Sigmoid colon (tissue), 7 donors: ENCODE results near the gene MYRF. TPM values are rescaled to one million over a fixed set of nuclear protein-coding genes. Genes with fewer than 3 reads are reported as not detected.

Experiments
- DNase-seq: peaks from one replicate; pipeline ENCODE4 v3.0.0-alpha.2; 2019
- H3K27ac ChIP-seq, 4 donors: fragments of 200-600 bp; sonication (generic); one replicate each; pipeline ENCODE4 v1.5.1; 2016 to 2019; ENCODE audit warnings: mild to moderate bottlenecking in 1 of 4
- H3K27me3 ChIP-seq, 3 donors: fragments of 200-600 bp; sonication (generic); one replicate each; pipeline ENCODE4 v1.5.1; 2019; ENCODE audit warnings: mild to moderate bottlenecking in 1 of 3
- H3K36me3 ChIP-seq, 4 donors: fragments of 200-600 bp; sonication (generic); one replicate each; pipeline ENCODE4 v1.5.1; 2016 to 2019
- H3K4me1 ChIP-seq, 4 donors: fragments of 200-600 bp; sonication (generic); one replicate each; pipeline ENCODE4 v1.5.1; 2017 to 2019
- H3K4me3 ChIP-seq, 4 donors: fragments of 200-600 bp; sonication (generic); one replicate each; pipeline ENCODE4 v1.5.1; 2017 to 2019; ENCODE audit warnings: mild to moderate bottlenecking in 2 of 4, moderate library complexity in 1 of 4
- H3K9me3 ChIP-seq, 4 donors: fragments of 200-600 bp in 3 of 4; sonication (generic) in 3 of 4; one replicate each; pipeline versions ENCODE4 v1.5.1 to v1.6.1; 2013 to 2019
- CTCF ChIP-seq, 4 experiments: fragments of 450-650 bp in 3 of 4; fragments of 200-600 bp in 1 of 4; IDR thresholded peaks; one replicate each; pipeline ENCODE4 v1.5.1; 2016 to 2019; ENCODE audit warnings: antibody characterized with exemption in 4 of 4, mild to moderate bottlenecking in 3 of 4, moderate library complexity in 2 of 4
- EP300 ChIP-seq, 4 donors: sonication (generic); formaldehyde crosslinking; IDR thresholded peaks; one replicate each; pipeline ENCODE4 v1.6.1; 2017; ENCODE audit warnings: antibody characterized with exemption in 4 of 4
- POLR2A ChIP-seq, 2 donors: fragments of 450-650 bp; IDR thresholded peaks; one replicate each; pipeline ENCODE4 v1.6.1; 2016; ENCODE audit warnings: antibody characterized with exemption in 2 of 2, mild to moderate bottlenecking in 2 of 2, moderate library complexity in 2 of 2
- POLR2AphosphoS5 ChIP-seq, 4 donors: sonication (generic); formaldehyde crosslinking; IDR thresholded peaks; one replicate each; pipeline ENCODE4 v1.6.1; 2017; ENCODE audit warnings: antibody characterized with exemption in 4 of 4
- WGBS, 2 donors: extraction: QIAGEN DNeasy Blood & Tissue Kit; methylation state at CpG; one replicate each; pipeline ENCODE4 v1.1.7; 2013; 5-methylcytosine and 5-hydroxymethylcytosine counted together
- intact Hi-C: fragments of 100-400 bp; cut with DNase I; formaldehyde crosslinking; loops from one replicate; pipeline ENCODE4 v1.15.1; 2023
- polyA plus RNA-seq, 3 donors: library from polyadenylated mRNA; stranded (reverse); fragments of 200-250 nt; gene quantifications; one replicate each; pipeline ENCODE4 v1.2.3, GENCODE V29; 2013
- total RNA-seq, 4 donors: library from RNA; depleted of rRNA; stranded (reverse); fragments of >200 nt; gene quantifications; one replicate each; pipeline ENCODE4 v1.1.0, GENCODE V29; 2016
- donor health status: healthy with polysubstance abuse.
- donor health status: Bipolar disorder and iron deficiency.
- donor health status: healthy.

Gene MYRF
- total and polyA plus RNA-seq, 7 donors = under 0.01 to 6.4 (median 0.66) TPM

GRCh38 chr11:61753672-61754071 lies 1.2 kb downstream of the MYRF start:
- peaks cover 9 to 35% (median 10%) of the 10 kb centered on the region in 3 donors for H3K27me3 ChIP-seq
- H3K9me3 ChIP-seq = no peaks in the 10 kb centered on the region
- no peaks in the 10 kb centered on the region for H3K36me3 ChIP-seq
- H3K27ac ChIP-seq = no peak overlapping the region
- no peak for DNase-seq
- intact Hi-C loops = loop anchor here (5.0 kb wide), 1 partner anchor 354 kb away; no protein-coding TSS in a partner anchor
- H3K4me3 ChIP-seq = no peak overlapping the region
- peaks cover 0 to 13% (median 10%) of the 10 kb centered on the region in 4 donors for H3K4me1 ChIP-seq
- TF ChIP-seq POLR2AphosphoS5 (IDR thresholded peaks at IDR 0.05) (no peak), POLR2A (IDR thresholded peaks at IDR 0.05) (no peak), EP300 (IDR thresholded peaks at IDR 0.05) (no peak), CTCF (IDR thresholded peaks at IDR 0.05) (no peak)
- WGBS, 2 donors = 83 to 90% methylated on average over 5 of the region's 5 CpGs

- TF ChIP-seq CTCF (IDR thresholded peaks at IDR 0.05) (no peak), POLR2AphosphoS5 (IDR thresholded peaks at IDR 0.05) (no peak), POLR2A (IDR thresholded peaks at IDR 0.05) (no peak), EP300 (IDR thresholded peaks at IDR 0.05) (no peak)
- Histone ChIP-seq H3K4me3 (no peak overlapping the region), H3K36me3 (no peaks in the 10 kb centered on the region), H3K27me3 (peaks cover 9 to 35% (median 10%) of the 10 kb centered on the region in 3 donors), H3K27ac (no peak overlapping the region), H3K4me1 (peaks cover 0 to 13% (median 10%) of the 10 kb centered on the region in 4 donors), H3K9me3 (no peaks in the 10 kb centered on the region)
- no peak for DNase-seq
- intact Hi-C loops = loop anchor here (5.0 kb wide), 1 partner anchor 352 kb away; no protein-coding TSS in a partner anchor
- WGBS, 2 donors = 89 to 91% methylated on average over 31 of the region's 31 CpGs
These were observed 2.4 kb downstream of the MYRF start for GRCh38 chr11:61754534-61755482.

- WGBS, 2 donors = 71 to 80% methylated on average over 4 of the region's 4 CpGs
- Histone ChIP-seq H3K4me1 (peaks cover 0 to 13% (median 10%) of the 10 kb centered on the region in 4 donors), H3K4me3 (no peak overlapping the region), H3K36me3 (no peaks in the 10 kb centered on the region), H3K27ac (no peak overlapping the region), H3K27me3 (peaks cover 9 to 24% (median 10%) of the 10 kb centered on the region in 3 donors), H3K9me3 (no peaks in the 10 kb centered on the region)
- TF ChIP-seq POLR2A (IDR thresholded peaks at IDR 0.05) = no peak
- no peak for TF ChIP-seq POLR2AphosphoS5 (IDR thresholded peaks at IDR 0.05)
- TF ChIP-seq EP300 (IDR thresholded peaks at IDR 0.05) = no peak
- TF ChIP-seq CTCF (IDR thresholded peaks at IDR 0.05) = no peak
- intact Hi-C loops = no loop called here
- DNase-seq = no peak
These were observed 3.7 kb downstream of the MYRF start for GRCh38 chr11:61756147-61756451.

- TF ChIP-seq POLR2AphosphoS5 (IDR thresholded peaks at IDR 0.05) (no peak), POLR2A (IDR thresholded peaks at IDR 0.05) (no peak), EP300 (IDR thresholded peaks at IDR 0.05) (no peak), CTCF (IDR thresholded peaks at IDR 0.05) (no peak)
- intact Hi-C loops = no loop called here
- Histone ChIP-seq H3K27me3 (peaks cover 9 to 21% (median 10%) of the 10 kb centered on the region in 3 donors), H3K9me3 (no peaks in the 10 kb centered on the region), H3K4me1 (peaks cover 0 to 13% (median 10%) of the 10 kb centered on the region in 4 donors), H3K27ac (no peak overlapping the region), H3K36me3 (no peaks in the 10 kb centered on the region), H3K4me3 (no peak overlapping the region)
- WGBS, 2 donors = 19 to 58% methylated on average over 9 of the region's 9 CpGs
- DNase-seq = no peak
These were observed 4.2 kb downstream of the MYRF start for GRCh38 chr11:61756452-61757212.
